OCI-LY7 (cell line): ENCODE data around the gene RHOJ. TPM values are rescaled to one million over a fixed set of nuclear protein-coding genes. Genes with fewer than 3 reads are reported as not detected.

ENCODE experiments used
- BruUV-seq: library from RNA; stranded (reverse); fragments of 400-500 nt; replicated peaks from 2 replicates; lab custom pipeline; 2021; lab: Mats Ljungman, UMichigan
- CTCF ChIA-PET: fragments of 300-600 bp; sonication (Branson Sonifier 250); formaldehyde crosslinking; loops from one replicate; lab custom pipeline; 2022; ENCODE audit warnings: antibody characterized with exemption; ENCODE audit not compliant: unreplicated experiment; lab: Charles Lee
- POLR2A ChIA-PET: fragments of 300-600 bp; sonication (Branson Sonifier 250); formaldehyde crosslinking; loops from one replicate; lab custom pipeline; 2022; ENCODE audit warnings: antibody characterized with exemption; lab: Charles Lee
- DNase-seq: peaks from one replicate; pipeline ENCODE4 v3.0.0-alpha.2; 2015; ENCODE audit warnings: low spot score
- H2AFZ ChIP-seq: fragments of 200-600 bp; sonication (generic), shearing (Covaris generic); 2 replicates; pipeline ENCODE4 v1.6.1; 2014; ENCODE audit warnings: mild to moderate bottlenecking, antibody characterized with exemption, low read length, moderate library complexity
- H3K27ac ChIP-seq: fragments of 200-600 bp; sonication (generic); 2 replicates; pipeline ENCODE4 v1.5.1; 2014; ENCODE audit warnings: mixed run types, low read depth, mild to moderate bottlenecking, moderate library complexity, low read length, inconsistent platforms; ENCODE audit not compliant: poor library complexity, severe bottlenecking
- H3K36me3 ChIP-seq: fragments of 200-600 bp; sonication (generic); 2 replicates; pipeline ENCODE4 v1.6.1; 2014; ENCODE audit warnings: mild to moderate bottlenecking, antibody characterized with exemption, low read length, moderate library complexity, mixed read lengths; ENCODE audit not compliant: insufficient read depth
- H3K4me1 ChIP-seq: fragments of 200-600 bp; sonication (generic); 2 replicates; pipeline ENCODE4 v1.5.1; 2014; ENCODE audit warnings: mild to moderate bottlenecking, low read length; ENCODE audit not compliant: insufficient read depth, poor library complexity, severe bottlenecking
- H3K4me2 ChIP-seq: fragments of 200-600 bp; sonication (generic); 2 replicates; pipeline ENCODE4 v1.6.1; 2014; ENCODE audit warnings: mild to moderate bottlenecking, low read length
- H3K4me3 ChIP-seq: fragments of 200-600 bp; sonication (generic); 2 replicates; pipeline ENCODE4 v1.5.1; 2014; ENCODE audit warnings: mild to moderate bottlenecking, low read depth, low read length; ENCODE audit not compliant: poor library complexity, severe bottlenecking
- H3K79me2 ChIP-seq: fragments of 200-600 bp; sonication (generic); 2 replicates; pipeline ENCODE4 v1.6.1; 2016; ENCODE audit warnings: low read depth, mild to moderate bottlenecking, low read length, moderate library complexity, mixed read lengths; ENCODE audit not compliant: insufficient read depth
- H3K9me2 ChIP-seq: fragments of 200-600 bp; sonication (generic); 2 replicates; pipeline ENCODE4 v1.6.1; 2016; ENCODE audit warnings: mild to moderate bottlenecking, low read length, mixed read lengths; ENCODE audit not compliant: insufficient read depth
- H3K9me3 ChIP-seq: fragments of 200-600 bp; sonication (generic); 2 replicates; pipeline ENCODE4 v1.6.1; 2014; ENCODE audit warnings: mild to moderate bottlenecking, mixed run types, low read length, mixed read lengths
- H4K20me1 ChIP-seq: fragments of 200-600 bp; sonication (generic); 2 replicates; pipeline ENCODE4 v1.6.1; 2014; ENCODE audit warnings: mild to moderate bottlenecking, antibody characterized with exemption, low read length, moderate library complexity, mixed read lengths; ENCODE audit not compliant: insufficient read depth
- CTCF ChIP-seq: fragments of 200-600 bp; sonication (generic); conservative IDR thresholded peaks from 2 replicates; pipeline ENCODE4 v1.5.1; 2014; ENCODE audit warnings: mild to moderate bottlenecking, antibody characterized with exemption, low read length, moderate library complexity, mixed read lengths
- EZH2phosphoT487 ChIP-seq: fragments of 200-600 bp; sonication (generic); IDR thresholded peaks from 2 replicates; pipeline ENCODE4 v1.6.1; 2018; ENCODE audit warnings: low read depth, borderline replicate concordance, mild to moderate bottlenecking, mixed run types, antibody characterized with exemption, low read length, moderate library complexity, mixed read lengths
- intact Hi-C: fragments of 100-400 bp; cut with micrococcal nuclease; formaldehyde crosslinking; loops from one replicate; pipeline ENCODE4 v1.10.0; 2022; ENCODE audit not compliant: unreplicated experiment
- total RNA-seq, 2 experiments: library from RNA; depleted of rRNA in 1 of 2; stranded (reverse); fragments of >200 nt in 1 of 2; shearing (Covaris generic) in 1 of 2; gene quantifications; 2 replicates each; pipeline ENCODE4 v1.2.3, GENCODE V29; 2014 to 2022

The RHOJ gene
- total RNA-seq, 2 experiments from 2014 or later, result not detected

GRCh38 chr14:63245893-63246292 is 41.6 kb downstream of the RHOJ start:
- no TSS peak for BruUV-seq
- CTCF ChIA-PET, result no interaction called here

GRCh38 chr14:63248211-63248610 is 44.0 kb downstream of the RHOJ start:
- intact Hi-C loops, result no loop called here
- no peak overlapping the region for H2AFZ ChIP-seq
- BruUV-seq, result no TSS peak
- no peaks in the 10 kb centered on the region for H3K9me2 ChIP-seq
- no peak overlapping the region for H3K4me3 ChIP-seq
- DNase-seq, result no peak
- H3K27ac ChIP-seq, result no peak overlapping the region
- no peaks in the 10 kb centered on the region for H4K20me1 ChIP-seq
- H3K36me3 ChIP-seq, result no peaks in the 10 kb centered on the region
- ChIA-PET CTCF (no interaction called here), POLR2A (interaction anchor here (1.0 to 1.4 kb wide), 2 partner anchors 11 to 12 kb away, joined by 3 to 5 read pairs; no protein-coding TSS in a partner anchor)
- H3K79me2 ChIP-seq, result no peaks in the 10 kb centered on the region
- no peaks in the 10 kb centered on the region for H3K9me3 ChIP-seq
- H3K4me2 ChIP-seq, result no peak overlapping the region
- TF ChIP-seq EZH2phosphoT487 (no peak), CTCF (no peak)
- H3K4me1 ChIP-seq, result no peaks in the 10 kb centered on the region

More at GRCh38 chr14:63245893-63246292, 41.6 kb downstream of the RHOJ start:
- DNase-seq, result no peak
- intact Hi-C loops, result no loop called here
- Histone ChIP-seq H3K4me2 (no peak overlapping the region), H4K20me1 (no peaks in the 10 kb centered on the region), H3K9me3 (no peaks in the 10 kb centered on the region), H3K9me2 (no peaks in the 10 kb centered on the region), H3K4me3 (no peak overlapping the region), H3K36me3 (no peaks in the 10 kb centered on the region), H3K27ac (no peak overlapping the region), H3K79me2 (no peaks in the 10 kb centered on the region), H3K4me1 (no peaks in the 10 kb centered on the region), H2AFZ (no peak overlapping the region)
- TF ChIP-seq EZH2phosphoT487, result no peak
- TF ChIP-seq CTCF, result no peak
- POLR2A ChIA-PET, result interaction anchor here (0.7 kb wide), 1 partner anchor 22 kb away, joined by 3 read pairs; no protein-coding TSS in a partner anchor

GRCh38 chr14:63249092-63249491 is 44.8 kb downstream of the RHOJ start:
- Histone ChIP-seq H3K4me2 (no peak overlapping the region), H3K27ac (no peak overlapping the region), H2AFZ (no peak overlapping the region), H3K9me3 (no peaks in the 10 kb centered on the region), H3K36me3 (no peaks in the 10 kb centered on the region), H3K4me1 (no peaks in the 10 kb centered on the region), H3K9me2 (no peaks in the 10 kb centered on the region), H4K20me1 (no peaks in the 10 kb centered on the region), H3K79me2 (no peaks in the 10 kb centered on the region), H3K4me3 (no peak overlapping the region)
- DNase-seq, result no peak
- no peak for TF ChIP-seq EZH2phosphoT487
- no peak for TF ChIP-seq CTCF
- intact Hi-C loops, result no loop called here
- no TSS peak for BruUV-seq
- ChIA-PET POLR2A (interaction anchor here (0.6 to 1.0 kb wide), 3 partner anchors 11 to 1225 kb away, joined by 3 to 5 read pairs (median 3); no protein-coding TSS in a partner anchor), CTCF (no interaction called here)
